Heart right ventricle (tissue), 16 donors: ENCODE measurements around the gene LRP1B. TPM values are rescaled to one million over a fixed set of nuclear protein-coding genes. Genes with fewer than 3 reads are reported as not detected.

Experiments
- ATAC-seq, 8 donors: fragments of 200-7000 bp; cut with Tn5 transposase; one replicate each; pipeline ENCODE4 v1.9.1; 2020; ENCODE audit warnings: mild to moderate bottlenecking in 8 of 8, moderate library complexity in 8 of 8, moderate number of reproducible peaks in 1 of 8
- DNase-seq, 2 donors: peaks; one replicate each; pipeline ENCODE4 v3.0.0-alpha.2; 2020
- H3K27ac ChIP-seq, 10 donors: fragments of 200-600 bp; sonication (generic) in 2 of 10; one replicate each; pipeline versions ENCODE4 v1.5.0 to v1.8.0; 2020 to 2022; ENCODE audit warnings: mild to moderate bottlenecking in 3 of 10
- H3K27me3 ChIP-seq, 7 donors: fragments of 200-600 bp; one replicate each; pipeline ENCODE4 v1.8.0; 2021 to 2022; ENCODE audit warnings: mild to moderate bottlenecking in 2 of 7
- H3K36me3 ChIP-seq, 9 donors: fragments of 200-600 bp; sonication (generic) in 1 of 9; one replicate each; pipeline versions ENCODE4 v1.5.0 to v1.8.0; 2020 to 2022; ENCODE audit warnings: mild to moderate bottlenecking in 2 of 9
- H3K4me1 ChIP-seq, 9 donors: fragments of 200-600 bp; sonication (generic) in 1 of 9; one replicate each; pipeline versions ENCODE4 v1.5.0 to v1.8.0; 2020 to 2022; ENCODE audit warnings: mild to moderate bottlenecking in 4 of 9
- H3K4me3 ChIP-seq, 10 donors: fragments of 200-600 bp; sonication (generic) in 2 of 10; one replicate each; pipeline versions ENCODE4 v1.5.0 to v1.8.0; 2020 to 2022; ENCODE audit warnings: mild to moderate bottlenecking in 7 of 10, moderate library complexity in 2 of 10
- H3K9me3 ChIP-seq, 11 donors: fragments of 200-600 bp in 10 of 11; sonication (generic) in 2 of 11; one replicate each; pipeline versions ENCODE4 v1.5.0 to v1.8.0; 2013 to 2022; ENCODE audit warnings: mild to moderate bottlenecking in 2 of 11, control low read depth in 1 of 11, moderate library complexity in 1 of 11
- CTCF ChIP-seq, 9 donors: fragments of 200-600 bp; sonication (generic) in 2 of 9; IDR thresholded peaks; one replicate each; pipeline versions ENCODE4 v1.5.0 to v1.8.0; 2021 to 2022; ENCODE audit warnings: antibody characterized with exemption in 9 of 9, mild to moderate bottlenecking in 5 of 9, moderate library complexity in 1 of 9
- WGBS, 2 donors: extraction: QIAGEN DNeasy Blood & Tissue Kit; methylation state at CpG; one replicate each; pipeline ENCODE4 v1.1.7; 2013; ENCODE audit warnings: inconsistent platforms in 1 of 2; 5-methylcytosine and 5-hydroxymethylcytosine counted together
- intact Hi-C, 10 donors: fragments of 100-400 bp; cut with DNase I; formaldehyde crosslinking; loops; one replicate each; pipeline versions ENCODE4 v1.11.1 to v1.14.2; 2022
- polyA plus RNA-seq, 2 donors: library from polyadenylated mRNA; stranded (reverse); fragments of 200-250 nt; gene quantifications; one replicate each; pipeline ENCODE4 v1.2.3, GENCODE V29; 2013
- total RNA-seq, 10 donors: library from RNA; stranded (reverse); fragmentation: NEBNext Ultra II Directional in 3 of 10; extraction: Animal tissue kit (Norgen Biotek cat#: 25700) in 3 of 10; gene quantifications; one replicate each; pipeline versions ENCODE4 v1.2.1 to v1.2.4, GENCODE V29; 2021 to 2023
- donor health status: Arrhythmogenic right ventricular cardiomyopathy.
- donor health status: ischemic (EF 13 %, LVEDD 7.1; RV severe dilation, severe dysfunction).
- donor health status: healthy with polysubstance abuse.
- donor health status: DM: no; HTN: yes; CAD: no.
- donor health status: DM: no; HTN: no; CAD: no.
- donor health status: ischemic (EF 25% LVEDD 6.9; RV normal size, moderate dysfunction).
- donor health status: ischemic (EF 25% LVEDD 5.7; RV mildly dilated, moderate dysfunction).
- donor health status: healthy.
- donor health status: DM: yes; HTN: yes; CAD: no.
- donor health status: Ischemic cardiomyopathy.
- donor health status: ischemic (EF 35%, LVEDD 5.7; RV mildly dilated, moderate dysfunction).
- donor health status: nonischemic (EF 11% LVEDD 7.7; RV severe dilation, severe dysfunction).
- donor health status: DM: yes; HTN: yes; CAD: no.
- donor health status: PGD.
- donor health status: ischemic (EF 29% LVEDD 5.4; RV normal size, mild dysfunction).
- donor health status: nonischemic (EF 23%, LVEDD 6.1; RV moderate dilation, normal function).

The LRP1B gene
- total and polyA plus RNA-seq, 12 donors, result 0.02 to 0.27 (median 0.14) TPM; not detected in 1

- H3K4me3 ChIP-seq, result no peak overlapping the region
- intact Hi-C loops, result no loop called here
- WGBS, 2 donors, result 70 to 73% methylated on average over 3 of the region's 3 CpGs
- no peak for TF ChIP-seq CTCF (IDR thresholded peaks at IDR 0.05)
- no peaks in the 10 kb centered on the region for H3K36me3 ChIP-seq
- ATAC-seq, result no peak
- H3K9me3 ChIP-seq, result peaks cover 0 to 5% (median 0%) of the 10 kb centered on the region in 11 donors
- H3K4me1 ChIP-seq, result no peaks in the 10 kb centered on the region
- H3K27ac ChIP-seq, result no peak overlapping the region
- no peaks in the 10 kb centered on the region for H3K27me3 ChIP-seq
- DNase-seq, result no peak
Measured at GRCh38 chr2:141724426-141724825, 406.4 kb downstream of the LRP1B start.

- TF ChIP-seq CTCF (IDR thresholded peaks at IDR 0.05), result no peak
- no peaks in the 10 kb centered on the region for H3K36me3 ChIP-seq
- no peak overlapping the region for H3K27ac ChIP-seq
- WGBS, 2 donors, result 62 to 70% methylated on average over 2 of the region's 2 CpGs
- no peak overlapping the region for H3K4me3 ChIP-seq
- intact Hi-C loops, result no loop called here
- no peak for DNase-seq
- peaks cover 0 to 6% (median 0%) of the 10 kb centered on the region in 11 donors for H3K9me3 ChIP-seq
- ATAC-seq, result no peak
- no peaks in the 10 kb centered on the region for H3K27me3 ChIP-seq
- H3K4me1 ChIP-seq, result no peaks in the 10 kb centered on the region
Measured at GRCh38 chr2:141723814-141724213, 407.0 kb downstream of the LRP1B start.

DNA sequence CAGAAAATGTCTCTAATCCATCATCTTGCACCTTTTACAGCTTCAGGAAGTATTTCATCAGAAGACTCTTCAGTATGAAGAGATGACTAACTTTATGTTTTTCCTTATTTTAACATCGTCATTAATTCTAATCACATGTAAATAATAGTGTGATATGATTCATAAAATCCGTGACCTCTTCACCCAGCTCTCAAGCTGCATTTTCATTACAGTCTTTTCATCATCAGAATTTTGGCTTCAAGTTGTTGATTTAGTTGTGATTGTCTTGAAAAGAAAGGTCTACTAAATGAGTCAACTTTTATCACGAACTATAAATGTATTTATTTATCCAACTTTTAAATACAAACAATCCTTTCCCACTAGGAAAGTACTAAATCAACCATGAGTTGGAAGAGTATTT, 410.3 kb downstream of the LRP1B start:
- no peak for TF ChIP-seq CTCF (IDR thresholded peaks at IDR 0.05)
- DNase-seq, result no peak
- H3K36me3 ChIP-seq, result no peaks in the 10 kb centered on the region
- no peak for ATAC-seq
- H3K27me3 ChIP-seq, result no peaks in the 10 kb centered on the region
- intact Hi-C loops, result no loop called here
- no peak overlapping the region for H3K27ac ChIP-seq
- H3K4me3 ChIP-seq, result no peak overlapping the region
- peaks cover 0 to 6% (median 0%) of the 10 kb centered on the region in 11 donors for H3K9me3 ChIP-seq
- 70 to 79% methylated on average over 3 of the region's 3 CpGs for WGBS, 2 donors
- H3K4me1 ChIP-seq, result no peaks in the 10 kb centered on the region

DNA sequence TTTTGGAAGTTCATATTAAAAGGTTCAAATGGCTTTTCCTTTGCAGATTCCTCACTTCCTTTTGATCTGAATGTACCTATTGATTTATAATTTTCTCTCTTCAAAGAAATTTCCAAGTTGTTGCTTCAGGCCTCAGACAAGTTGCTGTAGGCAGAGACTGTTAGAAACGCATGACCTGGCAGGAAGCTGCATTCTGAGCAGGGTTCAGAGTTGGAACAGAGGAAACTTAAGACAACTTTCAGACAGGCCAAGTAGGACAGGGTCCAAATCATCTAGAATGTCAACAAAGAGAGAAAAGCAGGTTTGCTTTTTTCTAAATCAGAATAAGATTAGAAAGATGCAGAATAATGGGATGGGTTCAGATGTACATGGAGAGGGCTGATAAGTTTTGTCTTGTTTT, 416.3 kb downstream of the LRP1B start:
- no peak for DNase-seq
- H3K36me3 ChIP-seq, result no peaks in the 10 kb centered on the region
- no peak overlapping the region for H3K27ac ChIP-seq
- no peak for TF ChIP-seq CTCF (IDR thresholded peaks at IDR 0.05)
- H3K4me3 ChIP-seq, result no peak overlapping the region
- H3K27me3 ChIP-seq, result peaks cover 0 to 3% (median 0%) of the 10 kb centered on the region in 7 donors
- no peak for ATAC-seq
- 45 to 73% methylated on average over 1 of the region's 1 CpG for whole genome bisulfite sequencing, 2 donors
- H3K4me1 ChIP-seq, result no peaks in the 10 kb centered on the region
- intact Hi-C loops, result no loop called here
- peaks cover 0 to 2% (median 0%) of the 10 kb centered on the region in 11 donors for H3K9me3 ChIP-seq
